Natural killer cell (primary cell): ENCODE data around the gene ZSCAN16. TPM values are rescaled to one million over a fixed set of nuclear protein-coding genes. Genes with fewer than 3 reads are reported as not detected.
A peak's percentile ranks its signal among the peaks of the same experiment; 100 is the strongest.

Experiments used
- ATAC-seq, 3 donors: fragments of 150-1000 bp in 2 of 3; fragments of 200-7000 bp in 1 of 3; cut with Tn5 transposase; 1 replicate in 1 of 3; 2 replicates in 2 of 3; pipeline ENCODE4 v1.10.0; 2021; ENCODE audit warnings: mild to moderate bottlenecking in 2 of 3, moderate library complexity in 2 of 3
- DNase-seq, 2 donors: peaks; one replicate each; pipeline versions ENCODE4 v3.0.0 to v3.0.0-alpha.2; 2013 to 2021; ENCODE audit warnings: mixed read lengths in 1 of 2
- H3K27ac ChIP-seq: one replicate; pipeline ENCODE4 v1.5.1; 2013; ENCODE audit warnings: mild to moderate bottlenecking, low read length
- H3K27me3 ChIP-seq: one replicate; pipeline ENCODE4 v1.6.1; 2013; ENCODE audit warnings: low read length; ENCODE audit not compliant: control insufficient read depth, insufficient read depth
- H3K36me3 ChIP-seq: one replicate; pipeline ENCODE4 v1.6.1; 2013; ENCODE audit warnings: low read length; ENCODE audit not compliant: control insufficient read depth, insufficient read depth
- H3K4me1 ChIP-seq: one replicate; pipeline ENCODE4 v1.6.1; 2013; ENCODE audit warnings: low read length; ENCODE audit not compliant: control insufficient read depth, insufficient read depth
- H3K4me3 ChIP-seq: one replicate; pipeline ENCODE4 v1.5.1; 2013; ENCODE audit warnings: low read length
- H3K9me3 ChIP-seq: one replicate; pipeline ENCODE4 v1.6.1; 2013; ENCODE audit warnings: low read length; ENCODE audit not compliant: control insufficient read depth, insufficient read depth
- H3K27ac Mint-ChIP-seq, 2 donors: one replicate each; pipeline ENCODE4 v1.8.0; 2022; ENCODE audit warnings: mild to moderate bottlenecking in 2 of 2, mixed read lengths in 2 of 2, moderate library complexity in 1 of 2
- H3K27me3 Mint-ChIP-seq, 2 donors: one replicate each; pipeline ENCODE4 v1.8.0; 2022; ENCODE audit warnings: low read depth in 2 of 2, mixed read lengths in 2 of 2
- H3K36me3 Mint-ChIP-seq: one replicate; pipeline ENCODE4 v1.8.0; 2022; ENCODE audit warnings: mixed read lengths
- H3K4me1 Mint-ChIP-seq, 2 donors: one replicate each; pipeline ENCODE4 v1.8.0; 2022; ENCODE audit warnings: mixed read lengths in 2 of 2
- H3K4me3 Mint-ChIP-seq: one replicate; pipeline ENCODE4 v1.8.0; 2022; ENCODE audit warnings: mild to moderate bottlenecking, moderate library complexity, mixed read lengths
- H3K9me3 Mint-ChIP-seq, 2 donors: one replicate each; pipeline ENCODE4 v1.8.0; 2022; ENCODE audit warnings: mixed read lengths in 2 of 2
- WGBS: methylation state at CpG from one replicate; pipeline ENCODE4 v1.1.7; 2013; ENCODE audit warnings: missing lambda C conversion rate; ENCODE audit not compliant: insufficient coverage; 5-methylcytosine and 5-hydroxymethylcytosine counted together
- intact Hi-C: fragments of 100-400 bp; cut with micrococcal nuclease; formaldehyde crosslinking; loops from one replicate; pipeline ENCODE4 v1.14.2; 2022
- total RNA-seq, 4 donors: library from RNA; stranded (reverse); fragments of 120-200 nt in 1 of 4; gene quantifications; one replicate each; pipeline versions ENCODE4 v1.2.3 to v1.2.4, GENCODE V29; 2013 to 2022
- TF ChIP-seq, protein P1 (sequence below): fragments of 200-600 bp; IDR thresholded peaks from one replicate; pipeline ENCODE4 v1.8.0; 2022; ENCODE audit warnings: antibody characterized with exemption

Gene ZSCAN16
- total RNA-seq, 3 donors from 2014 or later (not counting 1 experiment from before 2014, with no cell fraction given): 7.7 to 9.1 (median 7.8) TPM

DNA sequence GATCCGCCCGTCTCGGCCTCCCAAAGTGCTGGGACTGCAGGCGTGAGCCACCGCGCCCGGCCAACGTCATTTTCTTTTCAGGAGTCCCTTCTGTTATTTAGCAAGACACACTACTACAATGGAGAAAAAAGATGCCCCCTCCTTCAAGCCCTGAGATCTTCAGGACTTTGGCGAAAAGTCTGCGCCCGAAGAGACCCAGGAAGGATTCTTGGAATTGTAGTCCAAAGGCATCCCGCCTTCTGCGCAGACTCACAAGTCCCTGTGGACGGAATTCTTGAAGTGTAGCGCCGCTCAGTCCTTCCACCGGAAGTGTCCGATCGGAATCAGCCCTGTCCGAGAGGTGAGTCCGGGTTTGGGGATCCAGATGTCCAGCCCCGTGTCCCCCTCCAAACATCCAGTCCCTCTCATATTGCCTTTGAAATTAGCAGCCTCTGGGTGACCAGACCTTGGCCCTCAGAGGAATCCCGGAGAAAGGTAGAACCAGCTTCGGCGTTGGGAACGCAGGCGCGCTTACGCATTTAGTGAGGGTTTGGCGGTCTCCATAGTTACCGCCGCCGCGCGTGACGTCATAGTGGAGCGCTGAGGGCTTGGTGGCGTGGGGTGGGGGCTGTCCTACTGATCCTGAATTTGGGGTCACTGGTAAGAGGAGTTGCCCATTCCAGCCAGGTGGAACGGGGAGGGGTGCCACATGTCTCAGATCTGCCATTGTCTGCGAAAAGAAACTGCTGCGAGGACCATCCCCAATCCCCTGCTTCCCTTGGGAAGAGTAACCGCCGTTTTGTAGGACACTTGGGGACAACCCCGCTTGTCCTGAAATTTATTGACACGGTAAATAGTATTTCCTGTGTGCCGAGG, 43.6 kb upstream of the ZSCAN16 start:
- H3K4me1 ChIP-seq: peaks cover 10% of the 10 kb centered on the region
- under 1% methylated on average over 46 of the region's 46 CpGs for WGBS
- H3K27me3 ChIP-seq: no peaks in the 10 kb centered on the region
- peak overlapping the region; percentile 92 for H3K27ac ChIP-seq
- TF ChIP-seq, protein P1, sequence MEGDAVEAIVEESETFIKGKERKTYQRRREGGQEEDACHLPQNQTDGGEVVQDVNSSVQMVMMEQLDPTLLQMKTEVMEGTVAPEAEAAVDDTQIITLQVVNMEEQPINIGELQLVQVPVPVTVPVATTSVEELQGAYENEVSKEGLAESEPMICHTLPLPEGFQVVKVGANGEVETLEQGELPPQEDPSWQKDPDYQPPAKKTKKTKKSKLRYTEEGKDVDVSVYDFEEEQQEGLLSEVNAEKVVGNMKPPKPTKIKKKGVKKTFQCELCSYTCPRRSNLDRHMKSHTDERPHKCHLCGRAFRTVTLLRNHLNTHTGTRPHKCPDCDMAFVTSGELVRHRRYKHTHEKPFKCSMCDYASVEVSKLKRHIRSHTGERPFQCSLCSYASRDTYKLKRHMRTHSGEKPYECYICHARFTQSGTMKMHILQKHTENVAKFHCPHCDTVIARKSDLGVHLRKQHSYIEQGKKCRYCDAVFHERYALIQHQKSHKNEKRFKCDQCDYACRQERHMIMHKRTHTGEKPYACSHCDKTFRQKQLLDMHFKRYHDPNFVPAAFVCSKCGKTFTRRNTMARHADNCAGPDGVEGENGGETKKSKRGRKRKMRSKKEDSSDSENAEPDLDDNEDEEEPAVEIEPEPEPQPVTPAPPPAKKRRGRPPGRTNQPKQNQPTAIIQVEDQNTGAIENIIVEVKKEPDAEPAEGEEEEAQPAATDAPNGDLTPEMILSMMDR: no peak
- no peaks in the 10 kb centered on the region for H3K9me3 Mint-ChIP-seq
- peaks cover 0 to 9% of the 10 kb centered on the region in 2 donors for H3K27me3 Mint-ChIP-seq
- DNase-seq: peak; percentile 87 to 96
- H3K9me3 ChIP-seq: no peaks in the 10 kb centered on the region
- H3K4me3 Mint-ChIP-seq: peak overlapping the region; percentile 90
- peaks cover 17 to 26% of the 10 kb centered on the region in 2 donors for H3K4me1 Mint-ChIP-seq
- peak overlapping the region; percentile 85 to 90 for H3K27ac Mint-ChIP-seq
- no peaks in the 10 kb centered on the region for H3K36me3 ChIP-seq
- no peaks in the 10 kb centered on the region for H3K36me3 Mint-ChIP-seq
- ATAC-seq: peak; percentile 81 to 90 (median 87)
- intact Hi-C loops: loop anchor here (1.0 to 5.0 kb wide), 4 partner anchors 23 to 276 kb away; partner anchors contain the start of gene ZSCAN31
- H3K4me3 ChIP-seq: peak overlapping the region; percentile 83

DNA sequence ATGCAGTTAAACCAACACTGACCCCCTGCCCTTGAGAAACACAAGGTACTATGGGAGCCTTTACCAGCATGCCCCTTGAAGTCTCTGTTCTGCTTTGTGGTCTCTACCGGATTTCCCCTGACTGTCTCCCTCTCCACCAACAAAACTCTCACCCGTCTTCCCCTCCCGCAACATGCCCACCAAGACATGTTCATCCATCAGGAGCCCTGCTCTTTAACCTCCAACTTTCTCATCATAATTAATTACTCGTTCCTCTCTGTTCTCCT, 43.0 kb upstream of the ZSCAN16 start:
- Mint-ChIP-seq H3K9me3 (no peaks in the 10 kb centered on the region), H3K27ac (peak overlapping the region; percentile 85 to 90), H3K36me3 (no peaks in the 10 kb centered on the region), H3K27me3 (peaks cover 0 to 9% of the 10 kb centered on the region in 2 donors), H3K4me3 (peak overlapping the region; percentile 90), H3K4me1 (peaks cover 17 to 26% of the 10 kb centered on the region in 2 donors)
- TF ChIP-seq, protein P1: no peak
- 4% methylated on average over 4 of the region's 4 CpGs for WGBS
- intact Hi-C loops: loop anchor here (1.0 to 5.0 kb wide), 3 partner anchors 23 to 276 kb away; partner anchors contain the start of gene ZSCAN31
- Histone ChIP-seq H3K27ac (peak overlapping the region; percentile 92), H3K4me1 (peaks cover 10% of the 10 kb centered on the region), H3K27me3 (no peaks in the 10 kb centered on the region), H3K9me3 (no peaks in the 10 kb centered on the region), H3K4me3 (peak overlapping the region; percentile 83), H3K36me3 (no peaks in the 10 kb centered on the region)
- DNase-seq: peak in 1 of 2 donors; percentile 84
- peak; percentile 50 to 58 (median 56) for ATAC-seq

DNA sequence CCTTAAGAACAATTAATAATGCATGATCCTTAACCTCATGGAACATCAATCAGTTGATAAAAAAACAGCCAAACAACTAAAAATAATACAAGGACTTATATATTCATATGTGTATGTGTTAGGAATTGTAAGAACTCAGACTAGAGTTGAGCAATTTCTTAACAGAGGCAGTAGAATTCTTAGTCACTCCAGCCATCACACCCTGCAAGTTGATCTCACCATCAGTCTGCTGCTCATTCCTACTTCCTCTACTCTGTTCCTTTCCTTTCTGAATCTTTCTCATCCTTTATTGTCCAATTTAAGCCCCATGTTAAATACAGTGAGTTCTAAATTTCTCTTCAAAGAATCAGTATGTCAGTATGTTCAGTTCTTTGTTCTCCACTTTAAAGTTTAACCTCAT, 41.5 kb upstream of the ZSCAN16 start:
- intact Hi-C loops: loop anchor here (5.0 kb wide), 2 partner anchors 254 to 274 kb away; partner anchors contain the start of gene ZSCAN31
- peak overlapping the region in 1 of 2 donors; percentile 13 for H3K27ac Mint-ChIP-seq
- H3K9me3 Mint-ChIP-seq: no peaks in the 10 kb centered on the region
- no peak overlapping the region for H3K27ac ChIP-seq
- H3K4me1 Mint-ChIP-seq: peaks cover 17 to 26% of the 10 kb centered on the region in 2 donors
- H3K27me3 ChIP-seq: no peaks in the 10 kb centered on the region
- H3K9me3 ChIP-seq: no peaks in the 10 kb centered on the region
- TF ChIP-seq, protein P1: no peak
- H3K36me3 ChIP-seq: no peaks in the 10 kb centered on the region
- DNase-seq (no peak), ATAC-seq (no peak)
- peaks cover 10% of the 10 kb centered on the region for H3K4me1 ChIP-seq
- H3K36me3 Mint-ChIP-seq: no peaks in the 10 kb centered on the region
- peaks cover 0 to 9% of the 10 kb centered on the region in 2 donors for H3K27me3 Mint-ChIP-seq
- H3K4me3 ChIP-seq: no peak overlapping the region
- H3K4me3 Mint-ChIP-seq: no peak overlapping the region
